Small intestine (tissue), 7 donors: Measurements from ENCODE around the gene NUDT1. TPM values are rescaled to one million over a fixed set of nuclear protein-coding genes. Genes with fewer than 3 reads are reported as not detected.

Experiments
- DNase-seq, 2 donors: peaks; one replicate each; pipeline versions ENCODE4 v3.0.0 to v3.0.0-alpha.2; 2013
- FAIRE-seq: peaks from 2 replicates; lab custom pipeline; 2012; peaks lifted over from hg19 to GRCh38; lab: Jason Lieb, UNC
- H3K27ac ChIP-seq, 3 donors: one replicate each; pipeline ENCODE4 v1.5.1; 2013; ENCODE audit warnings: low read length in 2 of 3, mild to moderate bottlenecking in 2 of 3, control low read depth in 1 of 3, inconsistent platforms in 1 of 3, low read depth in 1 of 3, moderate library complexity in 1 of 3
- H3K27me3 ChIP-seq, 3 donors: one replicate each; pipeline ENCODE4 v1.6.1; 2013; ENCODE audit warnings: low read length in 3 of 3, inconsistent platforms in 1 of 3; ENCODE audit not compliant: control insufficient read depth in 3 of 3, insufficient read depth in 3 of 3
- H3K36me3 ChIP-seq, 3 donors: one replicate each; pipeline ENCODE4 v1.6.1; 2013; ENCODE audit warnings: low read length in 3 of 3, inconsistent platforms in 1 of 3, low read depth in 1 of 3, mild to moderate bottlenecking in 1 of 3, moderate library complexity in 1 of 3; ENCODE audit not compliant: control insufficient read depth in 3 of 3, insufficient read depth in 2 of 3
- H3K4me1 ChIP-seq, 3 donors: one replicate each; pipeline ENCODE4 v1.6.1; 2013; ENCODE audit warnings: low read length in 2 of 3, inconsistent platforms in 1 of 3, low read depth in 1 of 3, mild to moderate bottlenecking in 1 of 3, moderate library complexity in 1 of 3; ENCODE audit not compliant: control insufficient read depth in 3 of 3, insufficient read depth in 2 of 3
- H3K4me3 ChIP-seq, 3 donors: one replicate each; pipeline ENCODE4 v1.5.1; 2013; ENCODE audit warnings: low read length in 3 of 3, control low read depth in 1 of 3, inconsistent platforms in 1 of 3, low read depth in 1 of 3, mild to moderate bottlenecking in 1 of 3, moderate library complexity in 1 of 3
- H3K9me3 ChIP-seq, 2 donors: one replicate each; pipeline ENCODE4 v1.6.1; 2013; ENCODE audit warnings: low read depth in 1 of 2, low read length in 1 of 2; ENCODE audit not compliant: control insufficient read depth in 2 of 2, insufficient read depth in 1 of 2
- WGBS, 3 donors: extraction: QIAGEN DNeasy Blood & Tissue Kit; methylation state at CpG; one replicate each; pipeline ENCODE4 v1.1.7; 2013; 5-methylcytosine and 5-hydroxymethylcytosine counted together
- polyA plus RNA-seq, 4 donors: library from polyadenylated mRNA; stranded (reverse) in 3 of 4; unstranded in 1 of 4; fragments of 200-250 nt in 3 of 4; fragments of 120-200 nt in 1 of 4; gene quantifications; one replicate each; pipeline versions ENCODE4 v1.2.1 to v1.2.3, GENCODE V29; 2013
- donor health status: healthy with polysubstance abuse.
- donor health status: control.
- donor health status: control.
- donor health status: Bipolar disorder and iron deficiency.
- donor health status: healthy.

NUDT1 gene
- polyA plus RNA-seq, 4 donors: 22.1 to 39.6 (median 22.4) TPM

- Histone ChIP-seq H3K4me1 (no peaks in the 10 kb centered on the region), H3K27ac (no peak overlapping the region), H3K4me3 (no peak overlapping the region), H3K36me3 (peaks cover 6 to 94% (median 27%) of the 10 kb centered on the region in 3 donors), H3K27me3 (no peaks in the 10 kb centered on the region), H3K9me3 (peaks cover 0 to 3% of the 10 kb centered on the region in 2 donors)
- DNase-seq: no peak
- 91 to 93% (median 92%) methylated on average over 19 of the region's 19 CpGs for WGBS, 3 donors
- no peak for FAIRE-seq
These were observed 24.1 kb upstream of the NUDT1 start for GRCh38 chr7:2217716-2218443.

- Histone ChIP-seq H3K27me3 (no peaks in the 10 kb centered on the region), H3K4me3 (no peak overlapping the region), H3K27ac (no peak overlapping the region), H3K4me1 (no peaks in the 10 kb centered on the region), H3K36me3 (peaks cover 6 to 94% (median 23%) of the 10 kb centered on the region in 3 donors), H3K9me3 (peaks cover 0 to 3% of the 10 kb centered on the region in 2 donors)
- no peak for DNase-seq
- 92 to 94% (median 92%) methylated on average over 9 of the region's 9 CpGs for WGBS, 3 donors
- FAIRE-seq: no peak
These were observed 23.6 kb upstream of the NUDT1 start for GRCh38 chr7:2218444-2218785.

- H3K27me3 ChIP-seq: no peaks in the 10 kb centered on the region
- peaks cover 0 to 3% of the 10 kb centered on the region in 2 donors for H3K9me3 ChIP-seq
- H3K4me3 ChIP-seq: no peak overlapping the region
- no peak overlapping the region for H3K27ac ChIP-seq
- peaks cover 6 to 94% (median 20%) of the 10 kb centered on the region in 3 donors for H3K36me3 ChIP-seq
- no peaks in the 10 kb centered on the region for H3K4me1 ChIP-seq
- 90 to 96% (median 92%) methylated on average over 15 of the region's 15 CpGs for WGBS, 3 donors
- no peak for FAIRE-seq
- no peak for DNase-seq
These were observed 22.9 kb upstream of the NUDT1 start for GRCh38 chr7:2219136-2219535.

GRCh38 chr7:2219606-2220005, 22.4 kb upstream of the NUDT1 start:
- no peak for DNase-seq
- Histone ChIP-seq H3K4me3 (no peak overlapping the region), H3K27me3 (no peaks in the 10 kb centered on the region), H3K9me3 (peaks cover 0 to 3% of the 10 kb centered on the region in 2 donors), H3K36me3 (peaks cover 5 to 94% (median 19%) of the 10 kb centered on the region in 3 donors), H3K4me1 (no peaks in the 10 kb centered on the region), H3K27ac (no peak overlapping the region)
- WGBS, 3 donors: 92 to 95% (median 95%) methylated on average over 5 to 8 of the region's 8 CpGs
- FAIRE-seq: no peak

- Histone ChIP-seq H3K4me1 (no peaks in the 10 kb centered on the region), H3K4me3 (no peak overlapping the region), H3K9me3 (peaks cover 0 to 3% of the 10 kb centered on the region in 2 donors), H3K27ac (no peak overlapping the region), H3K27me3 (no peaks in the 10 kb centered on the region), H3K36me3 (peaks cover 4 to 94% (median 17%) of the 10 kb centered on the region in 3 donors)
- WGBS, 3 donors: 94 to 96% (median 95%) methylated on average over 19 of the region's 19 CpGs
- DNase-seq (no peak), FAIRE-seq (no peak)
These were observed 22.0 kb upstream of the NUDT1 start for GRCh38 chr7:2220030-2220429.

- no peak overlapping the region for H3K27ac ChIP-seq
- no peaks in the 10 kb centered on the region for H3K27me3 ChIP-seq
- DNase-seq: no peak
- H3K4me3 ChIP-seq: no peak overlapping the region
- peaks cover 4 to 95% (median 17%) of the 10 kb centered on the region in 3 donors for H3K36me3 ChIP-seq
- H3K4me1 ChIP-seq: no peaks in the 10 kb centered on the region
- peaks cover 0 to 2% of the 10 kb centered on the region in 2 donors for H3K9me3 ChIP-seq
- 86 to 94% (median 89%) methylated on average over 16 of the region's 16 CpGs for WGBS, 3 donors
- no peak for FAIRE-seq
These were observed 21.5 kb upstream of the NUDT1 start for GRCh38 chr7:2220506-2220905.

GRCh38 chr7:2220954-2221353, 21.1 kb upstream of the NUDT1 start:
- H3K9me3 ChIP-seq: no peaks in the 10 kb centered on the region

GRCh38 chr7:2222516-2222915, 19.5 kb upstream of the NUDT1 start:
- no peaks in the 10 kb centered on the region for H3K9me3 ChIP-seq
- no peak overlapping the region for H3K27ac ChIP-seq
- H3K27me3 ChIP-seq: no peaks in the 10 kb centered on the region
- FAIRE-seq: no peak
- H3K4me3 ChIP-seq: no peak overlapping the region
- peaks cover 4 to 94% (median 9%) of the 10 kb centered on the region in 3 donors for H3K36me3 ChIP-seq
- 95 to 97% (median 95%) methylated on average over 22 of the region's 22 CpGs for WGBS, 3 donors
- DNase-seq: no peak
- no peaks in the 10 kb centered on the region for H3K4me1 ChIP-seq

More at GRCh38 chr7:2220954-2221353, 21.1 kb upstream of the NUDT1 start:
- 89 to 95% (median 92%) methylated on average over 15 to 17 of the region's 17 CpGs for WGBS, 3 donors
- DNase-seq (no peak), FAIRE-seq (no peak)
- H3K27me3 ChIP-seq: no peaks in the 10 kb centered on the region
- H3K4me3 ChIP-seq: no peak overlapping the region
- no peaks in the 10 kb centered on the region for H3K4me1 ChIP-seq
- no peak overlapping the region for H3K27ac ChIP-seq
- H3K36me3 ChIP-seq: peaks cover 4 to 95% (median 14%) of the 10 kb centered on the region in 3 donors
